Lower lobe of right lung (tissue), 2 donors: ENCODE measurements around the gene MTHFSD. TPM values are rescaled to one million over a fixed set of nuclear protein-coding genes. Genes with fewer than 3 reads are reported as not detected.

Experiments
- ATAC-seq, 2 donors: fragments of 200-7000 bp; cut with Tn5 transposase; one replicate each; pipeline ENCODE4 v1.9.1; 2020 to 2022; ENCODE audit warnings: mild to moderate bottlenecking in 2 of 2, moderate library complexity in 2 of 2
- DNase-seq: peaks from one replicate; pipeline ENCODE4 v3.0.0-alpha.2; 2020
- H3K27ac ChIP-seq: fragments of 200-600 bp; one replicate; pipeline ENCODE4 v1.8.0; 2022
- H3K27me3 ChIP-seq: fragments of 200-600 bp; one replicate; pipeline ENCODE4 v1.8.0; 2022; ENCODE audit warnings: low read depth
- H3K36me3 ChIP-seq: fragments of 200-600 bp; one replicate; pipeline ENCODE4 v1.8.0; 2022; ENCODE audit warnings: mild to moderate bottlenecking
- H3K4me1 ChIP-seq: fragments of 200-600 bp; one replicate; pipeline ENCODE4 v1.8.0; 2022
- H3K4me3 ChIP-seq: fragments of 200-600 bp; one replicate; pipeline ENCODE4 v1.8.0; 2022; ENCODE audit warnings: mild to moderate bottlenecking
- H3K9me3 ChIP-seq: fragments of 200-600 bp; one replicate; pipeline ENCODE4 v1.8.0; 2022
- CTCF ChIP-seq: fragments of 200-600 bp; IDR thresholded peaks from one replicate; pipeline ENCODE4 v1.8.0; 2022; ENCODE audit warnings: antibody characterized with exemption, mild to moderate bottlenecking
- intact Hi-C: fragments of 100-400 bp; cut with DNase I; formaldehyde crosslinking; loops from one replicate; pipeline ENCODE4 v1.11.0; 2022
- total RNA-seq: library from RNA; stranded (reverse); fragmentation: NEBNext Ultra II Directional; extraction: Animal tissue kit (Norgen Biotek cat#: 25700); gene quantifications from one replicate; pipeline ENCODE4 v1.2.1, GENCODE V29; 2021
- donor health status: DM: no; HTN: yes; CAD: no; lungs with severe emphysema.

Gene MTHFSD
- total RNA-seq, 1 donor from 2014 or later = 21.2 TPM

DNA sequence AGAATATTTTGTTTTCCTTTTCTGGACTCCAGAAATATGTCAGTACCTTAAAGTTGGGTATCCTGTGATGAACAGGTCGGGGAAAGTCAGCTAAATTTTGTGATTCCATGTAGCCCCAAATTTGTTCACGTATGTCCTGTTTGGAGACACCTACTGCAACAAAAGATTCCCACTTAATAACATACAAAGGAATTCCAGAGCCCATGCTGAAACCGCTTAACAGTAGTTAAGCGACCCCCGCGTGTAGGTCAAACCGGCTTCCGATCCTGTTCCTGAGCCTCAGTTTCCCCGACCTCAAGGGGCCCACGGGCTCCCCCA lies 477 bp downstream of the MTHFSD start:
- Histone ChIP-seq H3K4me1 (peaks cover 14% of the 10 kb centered on the region), H3K9me3 (no peaks in the 10 kb centered on the region), H3K27ac (peak overlapping the region; percentile 95), H3K27me3 (peaks cover 4% of the 10 kb centered on the region), H3K36me3 (peaks cover 23% of the 10 kb centered on the region), H3K4me3 (peak overlapping the region; percentile 87)
- no peak for DNase-seq
- TF ChIP-seq CTCF = no peak
- intact Hi-C loops = no loop called here
- peak in 1 of 2 donors; percentile 5 for ATAC-seq

DNA sequence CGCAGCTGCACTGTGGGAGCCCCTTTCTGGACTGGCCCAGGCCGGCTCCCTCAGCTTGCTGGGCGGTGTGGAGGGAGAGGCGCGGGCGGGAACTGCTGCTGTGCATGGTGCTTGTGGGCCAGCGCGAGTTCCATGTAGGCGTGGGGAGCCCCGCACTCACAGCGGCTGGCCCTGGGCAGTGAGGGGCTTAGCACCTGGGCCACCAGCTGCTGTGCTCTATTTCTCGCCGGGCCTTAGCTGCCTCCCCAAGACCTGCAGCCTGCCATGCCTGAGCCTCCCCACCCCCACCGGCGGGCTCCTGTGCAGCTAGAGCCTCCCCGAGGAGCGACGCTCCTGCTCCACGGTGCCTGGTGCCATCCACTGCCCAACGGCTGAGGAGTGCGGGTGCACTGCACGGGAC lies 1.7 kb downstream of the MTHFSD start:
- intact Hi-C loops = no loop called here
- Histone ChIP-seq H3K36me3 (peaks cover 33% of the 10 kb centered on the region), H3K4me1 (peaks cover 14% of the 10 kb centered on the region), H3K9me3 (no peaks in the 10 kb centered on the region), H3K27me3 (no peaks in the 10 kb centered on the region), H3K4me3 (no peak overlapping the region), H3K27ac (no peak overlapping the region)
- no peak for ATAC-seq
- DNase-seq = no peak
- TF ChIP-seq CTCF = no peak

DNA sequence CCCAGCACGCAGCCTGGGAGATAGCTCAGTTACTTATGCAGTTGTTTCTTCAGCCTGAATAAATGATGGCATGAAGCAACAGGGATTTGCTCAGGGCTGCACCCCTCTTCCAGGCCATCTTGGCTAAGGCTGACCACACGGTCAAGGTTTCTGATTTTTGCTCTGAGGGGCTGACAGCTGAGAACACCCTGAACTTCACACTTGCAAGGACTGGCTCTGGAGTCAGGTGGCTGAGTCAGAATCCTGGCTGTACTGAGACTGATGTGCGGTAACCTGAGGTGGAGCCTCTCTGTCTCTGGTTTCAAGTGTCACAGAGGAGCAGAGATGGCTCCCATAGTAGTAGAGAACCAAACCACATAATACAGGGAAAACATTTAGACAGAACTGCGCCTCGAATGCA lies 4.8 kb downstream of the MTHFSD start:
- peaks cover 9% of the 10 kb centered on the region for H3K4me1 ChIP-seq
- H3K27me3 ChIP-seq = no peaks in the 10 kb centered on the region
- TF ChIP-seq CTCF = no peak
- DNase-seq = no peak
- ATAC-seq = no peak
- no peaks in the 10 kb centered on the region for H3K9me3 ChIP-seq
- peaks cover 64% of the 10 kb centered on the region for H3K36me3 ChIP-seq
- no peak overlapping the region for H3K4me3 ChIP-seq
- H3K27ac ChIP-seq = no peak overlapping the region
- intact Hi-C loops = no loop called here

- Histone ChIP-seq H3K4me1 (peaks cover 9% of the 10 kb centered on the region), H3K27ac (no peak overlapping the region), H3K4me3 (no peak overlapping the region), H3K9me3 (no peaks in the 10 kb centered on the region), H3K36me3 (peaks cover 66% of the 10 kb centered on the region), H3K27me3 (no peaks in the 10 kb centered on the region)
- intact Hi-C loops = no loop called here
- DNase-seq (no peak), ATAC-seq (no peak)
- no peak for TF ChIP-seq CTCF
Measured at GRCh38 chr16:86549893-86550190, 5.2 kb downstream of the MTHFSD start.

DNA sequence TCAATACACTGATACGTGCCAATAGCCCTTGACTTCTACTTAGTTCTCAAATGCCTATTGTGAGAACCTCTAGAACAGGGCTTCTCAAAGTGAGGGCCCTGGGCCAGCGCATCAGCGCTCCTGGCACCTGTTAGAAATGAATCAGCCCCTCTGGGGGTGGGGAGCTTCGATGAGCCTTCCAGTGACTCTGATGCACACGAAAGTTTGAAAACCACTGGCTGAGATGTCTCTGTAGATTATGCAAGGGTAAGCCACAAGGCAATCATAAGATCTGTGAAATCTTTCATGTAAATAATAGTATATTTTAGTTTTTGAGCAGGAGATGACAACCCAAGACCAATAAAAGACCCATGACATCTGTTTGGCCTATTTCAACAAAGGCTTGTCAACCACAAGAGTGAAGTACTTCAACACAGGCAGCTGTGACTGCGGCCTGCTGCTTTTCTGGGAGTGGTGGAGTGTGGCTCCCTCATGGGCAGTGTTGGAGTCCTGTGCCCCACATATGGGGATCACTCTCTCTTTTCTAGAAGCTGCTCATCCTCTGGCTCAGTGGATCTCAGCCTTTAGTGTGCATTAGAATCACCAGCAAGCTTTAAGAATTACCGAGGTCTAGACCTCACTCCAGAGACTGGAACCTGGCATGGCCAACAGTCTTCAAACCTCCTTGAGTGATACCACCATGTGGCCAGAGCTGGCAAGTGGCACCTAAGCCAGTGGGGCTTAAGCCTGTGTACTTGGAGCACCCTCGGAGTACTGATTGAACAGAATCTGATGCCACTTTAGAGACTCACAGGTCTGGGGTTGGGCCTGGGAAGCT lies 5.8 kb downstream of the MTHFSD start:
- ATAC-seq (no peak), DNase-seq (no peak)
- intact Hi-C loops = no loop called here
- H3K9me3 ChIP-seq = no peaks in the 10 kb centered on the region
- no peak overlapping the region for H3K4me3 ChIP-seq
- peaks cover 66% of the 10 kb centered on the region for H3K36me3 ChIP-seq
- H3K4me1 ChIP-seq = peaks cover 5% of the 10 kb centered on the region
- no peak overlapping the region for H3K27ac ChIP-seq
- TF ChIP-seq CTCF = no peak
- H3K27me3 ChIP-seq = no peaks in the 10 kb centered on the region
